Liver (tissue), 3 donors: ENCODE measurements around the gene FAM13A.

ENCODE experiments used
- JUND ChIP-seq, 2 donors: IDR thresholded peaks; 2 replicates each; pipeline ENCODE4 v1.6.1; 2016; ENCODE audit warnings: antibody characterized with exemption in 2 of 2
- NR2F2 ChIP-seq: IDR thresholded peaks from 2 replicates; pipeline ENCODE4 v1.6.1; 2016; ENCODE audit warnings: antibody characterized with exemption
- RAD21 ChIP-seq, 2 donors: IDR thresholded peaks; 2 replicates each; pipeline ENCODE4 v1.6.1; 2016; ENCODE audit warnings: antibody characterized with exemption in 2 of 2, mild to moderate bottlenecking in 2 of 2
- TF ChIP-seq, protein P1 (sequence below): fragments of 150-350 bp; IDR thresholded peaks from 2 replicates; pipeline ENCODE4 v1.5.1; 2017; ENCODE audit warnings: improper control_type of control experiment, low read depth, low read length; ENCODE audit not compliant: missing input control
- donor health status: healthy.
- donor health status: healthy.

GRCh38 chr4:88757776-88758175 is 299.2 kb downstream of the FAM13A start:
- TF ChIP-seq RAD21 (IDR thresholded peaks at IDR 0.05) (no peak), NR2F2 (no peak), JUND (IDR thresholded peaks at IDR 0.05) (no peak)
- TF ChIP-seq, protein P1, sequence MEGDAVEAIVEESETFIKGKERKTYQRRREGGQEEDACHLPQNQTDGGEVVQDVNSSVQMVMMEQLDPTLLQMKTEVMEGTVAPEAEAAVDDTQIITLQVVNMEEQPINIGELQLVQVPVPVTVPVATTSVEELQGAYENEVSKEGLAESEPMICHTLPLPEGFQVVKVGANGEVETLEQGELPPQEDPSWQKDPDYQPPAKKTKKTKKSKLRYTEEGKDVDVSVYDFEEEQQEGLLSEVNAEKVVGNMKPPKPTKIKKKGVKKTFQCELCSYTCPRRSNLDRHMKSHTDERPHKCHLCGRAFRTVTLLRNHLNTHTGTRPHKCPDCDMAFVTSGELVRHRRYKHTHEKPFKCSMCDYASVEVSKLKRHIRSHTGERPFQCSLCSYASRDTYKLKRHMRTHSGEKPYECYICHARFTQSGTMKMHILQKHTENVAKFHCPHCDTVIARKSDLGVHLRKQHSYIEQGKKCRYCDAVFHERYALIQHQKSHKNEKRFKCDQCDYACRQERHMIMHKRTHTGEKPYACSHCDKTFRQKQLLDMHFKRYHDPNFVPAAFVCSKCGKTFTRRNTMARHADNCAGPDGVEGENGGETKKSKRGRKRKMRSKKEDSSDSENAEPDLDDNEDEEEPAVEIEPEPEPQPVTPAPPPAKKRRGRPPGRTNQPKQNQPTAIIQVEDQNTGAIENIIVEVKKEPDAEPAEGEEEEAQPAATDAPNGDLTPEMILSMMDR: no peak
